Ishikawa (cell line): ENCODE measurements around the gene CASD1.

Experiments
- CEBPB ChIP-seq: IDR thresholded peaks from 2 replicates; pipeline ENCODE4 v1.6.1; 2012
- CREB1 ChIP-seq: IDR thresholded peaks from 2 replicates; pipeline ENCODE4 v1.6.1; 2012; ENCODE audit warnings: low read depth
- EGR1 ChIP-seq: IDR thresholded peaks from 2 replicates; pipeline ENCODE4 v1.6.1; 2012
- EP300 ChIP-seq: IDR thresholded peaks from 2 replicates; pipeline ENCODE4 v1.6.1; 2012; ENCODE audit warnings: borderline replicate concordance
- FOXM1 ChIP-seq: IDR thresholded peaks from 2 replicates; pipeline ENCODE4 v1.6.1; 2012; ENCODE audit warnings: low read depth, borderline replicate concordance
- NFIC ChIP-seq: IDR thresholded peaks from 2 replicates; pipeline ENCODE4 v1.6.1; 2012
- RAD21 ChIP-seq: IDR thresholded peaks from 2 replicates; pipeline ENCODE4 v1.6.1; 2012; ENCODE audit warnings: low read depth
- TAF1 ChIP-seq: IDR thresholded peaks from 2 replicates; pipeline ENCODE4 v1.6.1; 2012; ENCODE audit warnings: low read depth, mild to moderate bottlenecking
- TCF12 ChIP-seq: IDR thresholded peaks from 2 replicates; pipeline ENCODE4 v1.6.1; 2012; ENCODE audit warnings: low read depth
- TEAD4 ChIP-seq: IDR thresholded peaks from 2 replicates; pipeline ENCODE4 v1.6.1; 2012
- YY1 ChIP-seq: IDR thresholded peaks from 2 replicates; pipeline ENCODE4 v1.6.1; 2012; ENCODE audit warnings: low read depth
- ZBTB7A ChIP-seq: IDR thresholded peaks from 2 replicates; pipeline ENCODE4 v1.6.1; 2012; ENCODE audit warnings: low read depth
- TF ChIP-seq, protein P1 (sequence below): IDR thresholded peaks from 2 replicates; pipeline ENCODE4 v1.6.1; 2012
- TF ChIP-seq, protein P2 (sequence below): IDR thresholded peaks from 2 replicates; pipeline ENCODE4 v1.6.1; 2012; ENCODE audit warnings: low read depth, mild to moderate bottlenecking
- TF ChIP-seq, protein P3 (sequence below): IDR thresholded peaks from 2 replicates; pipeline ENCODE4 v1.6.1; 2012

CASD1 gene

DNA sequence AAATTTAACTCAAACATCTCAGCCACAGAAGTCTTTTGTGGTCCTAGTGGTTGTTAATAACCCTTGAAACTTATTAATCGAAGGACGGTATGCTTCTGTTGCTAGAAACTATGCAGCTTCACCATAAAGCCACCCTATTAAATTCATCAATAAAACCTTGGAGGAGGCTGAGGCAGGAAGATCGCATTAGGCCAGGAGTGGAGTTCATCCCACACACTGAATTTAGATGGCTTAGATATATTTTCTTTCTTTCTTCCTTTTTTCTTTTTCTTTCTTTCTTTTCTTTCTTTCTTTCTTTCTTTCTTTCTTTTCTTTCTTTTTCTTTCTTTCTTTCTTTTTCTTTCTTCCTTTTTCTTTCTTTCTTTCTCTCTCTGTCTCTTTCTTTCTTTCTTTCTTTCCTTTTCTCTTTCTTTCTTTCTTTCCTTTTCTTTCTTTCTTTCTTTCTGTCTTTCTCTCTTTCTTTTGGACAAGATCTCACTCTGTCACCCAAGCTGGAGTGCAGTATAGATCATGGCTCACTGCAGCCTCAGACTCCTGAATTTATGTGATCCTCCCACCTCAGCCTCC is 30.9 kb upstream of the CASD1 start:
- TF ChIP-seq EP300 (no peak), TEAD4 (no peak), RAD21 (no peak), ZBTB7A (no peak)
- TF ChIP-seq, protein P1, sequence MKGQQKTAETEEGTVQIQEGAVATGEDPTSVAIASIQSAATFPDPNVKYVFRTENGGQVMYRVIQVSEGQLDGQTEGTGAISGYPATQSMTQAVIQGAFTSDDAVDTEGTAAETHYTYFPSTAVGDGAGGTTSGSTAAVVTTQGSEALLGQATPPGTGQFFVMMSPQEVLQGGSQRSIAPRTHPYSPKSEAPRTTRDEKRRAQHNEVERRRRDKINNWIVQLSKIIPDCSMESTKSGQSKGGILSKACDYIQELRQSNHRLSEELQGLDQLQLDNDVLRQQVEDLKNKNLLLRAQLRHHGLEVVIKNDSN: no peak
- TF ChIP-seq, protein P2, sequence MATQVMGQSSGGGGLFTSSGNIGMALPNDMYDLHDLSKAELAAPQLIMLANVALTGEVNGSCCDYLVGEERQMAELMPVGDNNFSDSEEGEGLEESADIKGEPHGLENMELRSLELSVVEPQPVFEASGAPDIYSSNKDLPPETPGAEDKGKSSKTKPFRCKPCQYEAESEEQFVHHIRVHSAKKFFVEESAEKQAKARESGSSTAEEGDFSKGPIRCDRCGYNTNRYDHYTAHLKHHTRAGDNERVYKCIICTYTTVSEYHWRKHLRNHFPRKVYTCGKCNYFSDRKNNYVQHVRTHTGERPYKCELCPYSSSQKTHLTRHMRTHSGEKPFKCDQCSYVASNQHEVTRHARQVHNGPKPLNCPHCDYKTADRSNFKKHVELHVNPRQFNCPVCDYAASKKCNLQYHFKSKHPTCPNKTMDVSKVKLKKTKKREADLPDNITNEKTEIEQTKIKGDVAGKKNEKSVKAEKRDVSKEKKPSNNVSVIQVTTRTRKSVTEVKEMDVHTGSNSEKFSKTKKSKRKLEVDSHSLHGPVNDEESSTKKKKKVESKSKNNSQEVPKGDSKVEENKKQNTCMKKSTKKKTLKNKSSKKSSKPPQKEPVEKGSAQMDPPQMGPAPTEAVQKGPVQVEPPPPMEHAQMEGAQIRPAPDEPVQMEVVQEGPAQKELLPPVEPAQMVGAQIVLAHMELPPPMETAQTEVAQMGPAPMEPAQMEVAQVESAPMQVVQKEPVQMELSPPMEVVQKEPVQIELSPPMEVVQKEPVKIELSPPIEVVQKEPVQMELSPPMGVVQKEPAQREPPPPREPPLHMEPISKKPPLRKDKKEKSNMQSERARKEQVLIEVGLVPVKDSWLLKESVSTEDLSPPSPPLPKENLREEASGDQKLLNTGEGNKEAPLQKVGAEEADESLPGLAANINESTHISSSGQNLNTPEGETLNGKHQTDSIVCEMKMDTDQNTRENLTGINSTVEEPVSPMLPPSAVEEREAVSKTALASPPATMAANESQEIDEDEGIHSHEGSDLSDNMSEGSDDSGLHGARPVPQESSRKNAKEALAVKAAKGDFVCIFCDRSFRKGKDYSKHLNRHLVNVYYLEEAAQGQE: no peak
- TF ChIP-seq, protein P3, sequence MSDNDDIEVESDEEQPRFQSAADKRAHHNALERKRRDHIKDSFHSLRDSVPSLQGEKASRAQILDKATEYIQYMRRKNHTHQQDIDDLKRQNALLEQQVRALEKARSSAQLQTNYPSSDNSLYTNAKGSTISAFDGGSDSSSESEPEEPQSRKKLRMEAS: no peak

DNA sequence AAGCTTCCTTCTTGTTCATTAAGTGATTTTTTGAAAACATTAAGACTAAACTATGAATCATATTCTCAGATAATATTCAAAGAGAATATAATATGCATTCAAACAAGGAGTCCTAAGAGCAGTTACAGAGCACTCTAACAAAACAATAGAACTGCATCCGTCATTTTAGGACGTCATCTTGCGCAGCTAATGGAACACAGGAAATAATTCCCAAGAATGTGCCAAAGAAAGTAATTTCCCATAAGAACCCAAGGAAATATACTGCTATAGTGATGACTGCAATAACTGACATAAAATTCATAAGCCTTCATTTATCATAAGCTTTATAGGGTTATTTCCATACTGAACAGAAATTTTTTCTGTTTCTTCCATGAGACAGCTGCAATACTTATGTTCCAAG is 28.3 kb upstream of the CASD1 start:
- TF ChIP-seq RAD21 (no peak), NFIC (no peak), CREB1 (no peak), EGR1 (no peak), TCF12 (no peak), CEBPB (no peak), TEAD4 (no peak), FOXM1 (no peak), ZBTB7A (no peak), TAF1 (no peak), YY1 (no peak), EP300 (no peak)
- TF ChIP-seq, protein P2: no peak
- TF ChIP-seq, protein P3: no peak
- TF ChIP-seq, protein P1: no peak

DNA sequence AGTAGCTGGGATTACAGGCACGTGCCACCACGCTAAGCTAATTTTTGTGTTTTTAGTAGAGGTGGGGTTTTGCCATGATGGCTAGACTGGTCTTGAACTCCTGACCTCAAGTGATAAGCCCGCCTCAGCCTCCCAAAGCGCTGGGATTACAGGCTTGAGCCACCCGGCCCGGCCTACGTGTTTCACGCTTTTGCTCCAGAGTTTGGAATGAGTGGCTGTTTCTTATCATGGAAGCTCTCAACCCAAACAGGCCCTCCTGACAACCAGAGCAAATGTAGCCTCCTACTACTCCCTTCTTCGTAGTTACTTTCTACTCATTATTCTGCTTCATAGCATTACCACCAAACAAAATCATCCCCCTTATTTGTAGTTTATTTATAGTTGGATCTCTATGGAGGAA is 26.8 kb upstream of the CASD1 start:
- TF ChIP-seq RAD21: no peak
- TF ChIP-seq EGR1: no peak
- no peak for TF ChIP-seq TEAD4
- TF ChIP-seq CEBPB: no peak
- TF ChIP-seq, protein P3: no peak
- TF ChIP-seq ZBTB7A: no peak

DNA sequence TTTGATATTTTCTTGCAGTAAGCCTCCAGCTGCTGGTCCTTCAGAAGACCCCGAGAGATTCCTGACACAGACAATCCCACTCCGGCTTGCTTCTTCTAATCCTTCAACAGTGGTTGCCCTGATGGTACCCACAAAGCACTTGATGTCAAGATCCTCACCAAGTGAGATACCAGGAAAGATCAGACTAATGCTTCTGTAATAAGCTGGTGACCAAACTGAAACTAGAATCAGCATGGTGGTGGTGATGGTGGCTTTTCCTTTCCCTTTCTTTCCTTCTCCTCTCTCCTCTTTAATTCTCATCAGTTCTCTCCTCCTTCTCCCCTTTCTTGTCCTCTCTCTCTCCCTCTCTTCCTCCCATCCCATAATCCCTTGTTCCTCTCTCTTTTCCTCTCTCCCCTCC is 25.8 kb upstream of the CASD1 start:
- TF ChIP-seq ZBTB7A (no peak), YY1 (no peak), CEBPB (no peak), TEAD4 (no peak), NFIC (no peak), RAD21 (no peak), EGR1 (no peak), FOXM1 (no peak), CREB1 (no peak), TCF12 (no peak), TAF1 (no peak)
- TF ChIP-seq, protein P2: no peak
- TF ChIP-seq, protein P1: no peak
- TF ChIP-seq, protein P3: no peak
